ENCODE data around the gene ERP27.

Gene ERP27

DNA sequence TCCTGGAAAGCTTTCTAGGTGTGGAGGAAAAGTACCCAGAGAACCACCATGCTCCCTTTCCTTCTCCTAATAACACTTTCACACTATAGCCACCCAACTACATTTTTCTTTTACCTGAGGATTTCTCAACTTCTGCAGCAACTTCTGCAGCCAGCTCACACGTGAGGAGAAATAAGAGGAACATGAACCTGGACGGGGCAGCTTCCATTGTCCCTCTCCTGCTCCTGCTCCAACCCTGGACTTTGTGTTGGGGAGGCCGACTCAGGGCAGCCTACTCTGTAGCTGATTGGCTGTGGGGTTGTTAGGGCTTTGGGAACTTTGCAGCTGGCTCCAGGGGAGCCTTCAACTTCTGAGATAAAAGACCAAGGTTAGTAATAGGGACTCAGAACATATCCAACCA, at the start of gene ERP27:
TSS of gene ERP27 (minus strand) at position 237 of the 400 bp plus-strand sequence. CDS start at position 208, 29 bp downstream.
- DNase-seq (ENCODE audit: low spot score), result no peak

DNA sequence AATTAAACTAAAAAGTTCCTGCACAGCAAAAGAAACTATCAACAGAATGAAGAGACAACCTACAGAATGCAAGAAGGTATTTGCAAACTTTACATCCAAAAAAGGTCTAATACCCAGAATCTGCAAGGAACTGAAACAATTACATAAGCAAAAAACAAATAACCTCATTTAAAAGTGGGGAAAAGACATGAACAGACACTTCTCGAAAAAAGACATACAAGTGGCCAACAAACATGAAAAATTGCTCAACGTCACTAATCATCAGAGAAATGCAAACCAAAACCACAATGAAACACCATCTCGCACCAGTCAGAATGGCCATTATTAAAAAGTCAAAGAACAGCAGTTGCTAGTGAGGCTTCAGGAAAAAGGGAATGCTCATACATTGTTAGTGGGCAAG, 49.7 kb upstream of the ERP27 start:
- DNase-seq (ENCODE audit: low spot score), result no peak

DNA sequence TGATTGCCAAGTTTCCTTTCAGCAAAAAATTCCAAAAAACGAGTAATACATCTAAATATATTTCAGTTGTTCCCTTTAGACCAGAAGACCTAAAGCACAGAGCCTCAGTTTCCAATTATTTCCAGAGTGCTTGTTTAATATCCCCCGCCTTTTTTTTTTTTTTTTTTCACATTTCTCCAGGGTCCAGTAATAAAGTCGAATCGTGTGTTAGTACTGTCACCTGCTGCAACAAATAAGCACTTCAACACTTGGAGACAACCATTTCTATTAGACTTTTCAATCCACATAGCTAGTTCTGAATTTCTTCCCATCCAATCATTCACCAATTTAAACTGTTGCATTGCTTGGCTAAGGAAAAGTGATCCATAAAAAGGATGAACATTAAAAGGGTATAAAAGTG, 48.1 kb upstream of the ERP27 start:
- no peak for DNase-seq (ENCODE audit: low spot score)

DNA sequence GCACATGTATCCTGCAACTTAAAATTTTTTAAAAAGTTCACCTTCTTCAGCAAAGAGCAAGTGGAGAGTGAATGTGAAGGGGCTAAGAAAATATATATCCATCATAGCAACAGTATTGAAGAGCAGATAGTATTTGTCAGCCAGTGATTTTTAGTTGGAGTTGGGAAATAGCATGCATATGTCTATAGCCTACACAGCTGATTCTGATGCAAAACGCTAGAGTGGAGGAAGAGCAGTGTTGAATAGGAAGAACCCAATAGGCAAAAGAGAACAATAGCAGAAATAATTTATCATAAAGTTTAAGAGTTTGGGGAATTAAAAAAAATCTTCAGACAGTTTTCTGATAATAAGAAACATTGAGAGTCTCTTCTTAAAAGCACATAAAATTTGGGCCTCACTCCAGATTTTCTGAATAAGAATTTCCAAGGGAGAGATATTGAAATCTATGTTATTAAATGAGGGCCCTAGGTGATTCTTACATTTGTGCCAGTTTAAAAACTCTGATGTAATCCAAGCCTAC, 46.5 kb upstream of the ERP27 start:
- no peak for DNase-seq (ENCODE audit: low spot score)

DNA sequence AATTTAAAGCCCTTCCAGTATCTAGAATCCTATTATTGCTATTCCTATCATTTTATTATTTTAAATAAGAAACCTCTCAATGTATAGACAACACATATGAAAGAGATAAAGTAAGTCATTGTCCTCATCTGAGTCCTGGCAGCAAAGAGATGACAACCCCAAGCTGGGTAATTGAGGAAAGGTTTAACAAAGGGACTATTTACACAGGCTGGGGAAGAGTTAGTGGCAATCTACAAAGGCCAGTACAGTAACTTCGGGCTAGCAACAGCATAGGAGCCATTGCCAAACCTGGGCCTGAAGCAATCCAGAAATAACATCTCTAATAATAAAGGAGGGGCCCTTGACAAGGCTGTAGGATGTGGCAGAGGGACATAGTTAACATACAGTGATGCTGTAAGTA, 45.7 kb upstream of the ERP27 start:
- DNase-seq (ENCODE audit: low spot score), result no peak

DNA sequence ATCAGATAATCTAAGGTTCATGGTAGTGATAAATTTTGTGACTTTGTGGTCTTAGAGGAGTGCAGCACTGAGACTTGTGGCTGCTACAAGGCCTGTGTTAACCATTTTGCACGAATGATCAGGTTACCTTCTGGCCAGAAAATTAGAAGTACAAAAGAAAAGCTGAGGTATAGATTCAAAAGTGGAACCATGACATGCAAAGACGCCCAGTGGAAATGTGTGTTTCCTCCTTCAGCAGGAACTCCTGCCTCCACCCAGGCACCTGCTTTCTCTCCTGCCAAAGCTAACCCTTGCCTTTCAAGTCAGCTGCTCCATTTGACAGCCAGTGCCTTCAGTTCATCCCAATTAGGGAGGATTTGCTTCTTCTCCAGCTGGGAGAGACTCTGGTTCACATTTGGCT, 44.7 kb upstream of the ERP27 start:
- no peak for DNase-seq (ENCODE audit: low spot score)

DNA sequence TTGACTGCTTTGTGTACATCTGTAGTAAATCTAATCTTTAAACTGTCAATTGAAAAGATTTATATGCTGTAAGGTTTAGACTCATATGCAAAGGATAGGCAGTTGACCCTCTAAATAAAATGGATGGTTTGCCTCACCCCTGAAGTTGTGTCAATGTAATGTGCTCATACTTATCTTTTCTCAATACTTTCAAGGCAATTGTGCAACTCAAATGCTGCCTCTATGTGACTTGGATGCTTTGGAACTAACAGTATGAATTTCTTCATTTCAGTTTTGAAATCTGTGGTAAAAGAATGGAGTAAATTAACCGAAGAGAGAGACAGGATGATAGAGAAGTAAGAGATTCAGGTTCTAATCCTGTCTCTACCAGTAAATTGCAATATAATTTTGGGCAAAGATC, 44.2 kb upstream of the ERP27 start:
- DNase-seq (ENCODE audit: low spot score), result no peak

DNA sequence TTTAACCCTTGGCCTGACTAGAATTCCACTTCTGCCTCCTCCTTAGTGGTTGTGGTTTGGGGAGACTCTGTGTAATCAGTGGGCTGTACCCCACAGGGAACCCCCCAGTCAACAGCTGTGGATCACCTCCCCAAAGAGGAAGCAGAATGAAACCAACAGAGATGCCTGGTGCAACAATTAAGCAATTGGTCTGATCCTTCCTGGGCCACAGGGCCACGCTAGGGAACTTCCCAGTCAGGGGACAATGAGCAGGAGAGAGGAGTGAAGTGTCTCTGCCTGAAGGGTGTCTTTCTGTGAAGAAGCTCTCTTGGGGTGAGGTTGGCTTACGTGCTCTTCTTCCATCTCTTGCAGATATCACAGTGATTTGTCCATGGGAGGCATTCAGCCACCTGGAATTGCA, 42.7 kb upstream of the ERP27 start:
- DNase-seq (ENCODE audit: low spot score), result no peak

DNA sequence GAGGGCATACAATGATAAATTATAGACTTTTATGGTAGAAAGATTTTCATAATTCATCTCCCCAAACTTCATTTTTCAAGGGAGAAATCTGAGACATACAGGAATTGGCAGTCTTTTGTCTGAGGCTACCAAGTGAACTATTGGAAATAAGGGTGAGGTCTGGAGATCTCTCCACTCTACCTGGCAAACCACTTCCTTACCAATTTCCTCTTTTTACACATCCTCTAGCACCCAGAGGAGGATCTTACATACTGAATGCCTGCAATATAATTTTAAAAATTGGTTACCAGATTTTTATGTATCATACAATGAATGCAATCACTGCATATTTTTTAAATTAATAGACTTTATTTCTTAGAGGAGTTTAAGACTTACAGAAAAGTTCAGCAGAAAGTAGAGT, 41.1 kb upstream of the ERP27 start:
- DNase-seq (ENCODE audit: low spot score), result no peak

DNA sequence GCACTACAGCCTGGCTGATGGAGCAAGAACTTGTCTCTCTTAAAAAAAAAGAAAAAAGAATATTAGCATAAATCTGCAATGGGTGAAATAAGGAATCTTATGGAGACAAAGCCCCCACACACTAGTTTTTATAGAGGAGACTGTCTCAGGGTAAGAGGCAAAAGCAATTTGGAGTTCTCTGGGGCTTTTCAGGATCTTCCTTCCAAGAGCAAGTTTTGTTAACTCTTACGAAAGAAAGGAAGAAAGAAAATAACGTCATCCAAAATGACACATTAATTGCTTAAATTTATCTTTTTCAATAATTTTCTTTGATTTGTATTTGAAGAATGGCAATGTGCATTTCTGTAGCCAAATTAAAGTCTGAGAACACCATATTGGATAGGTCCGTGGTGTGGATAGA, 38.3 kb upstream of the ERP27 start:
- no peak for DNase-seq (ENCODE audit: low spot score)

DNA sequence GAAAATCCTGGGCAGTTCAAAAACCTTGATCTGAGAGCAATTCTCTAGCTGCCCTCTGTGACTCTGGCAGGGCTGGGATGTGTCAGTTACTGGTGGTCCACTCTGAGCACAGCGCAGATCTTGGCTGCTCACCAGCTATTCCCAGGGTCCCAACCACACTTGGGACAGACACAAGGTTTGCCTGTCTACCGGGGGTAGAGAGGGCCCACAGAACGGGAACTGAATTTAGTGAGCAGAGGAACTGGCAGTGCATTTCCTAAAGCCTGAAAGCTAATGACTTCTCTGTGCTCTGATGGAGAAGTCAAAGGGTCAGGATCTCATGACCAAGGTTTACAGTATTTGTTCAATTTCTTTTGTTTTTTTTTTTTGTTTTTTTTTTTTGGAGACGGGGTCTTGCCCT, 37.1 kb upstream of the ERP27 start:
- DNase-seq (ENCODE audit: low spot score), result no peak

DNA sequence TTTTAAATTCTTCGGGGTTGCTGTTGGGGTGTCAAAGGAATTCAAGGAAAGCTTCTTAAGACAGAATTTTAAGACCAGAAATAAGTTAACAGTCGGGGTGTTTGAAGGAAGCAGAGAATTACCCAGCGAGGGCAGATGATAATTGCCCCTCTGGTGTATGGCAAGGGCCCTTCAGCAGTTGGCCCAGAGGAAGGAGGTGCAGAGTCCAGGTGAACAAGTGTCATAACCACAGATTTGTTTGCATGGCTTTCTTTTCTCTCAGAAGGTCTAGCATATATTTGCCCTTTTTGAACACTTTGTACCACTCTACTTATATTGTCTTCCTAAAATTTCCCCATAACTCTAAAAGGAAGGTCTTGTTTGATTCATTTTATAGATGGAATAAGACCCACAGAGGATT, 36.3 kb upstream of the ERP27 start:
- DNase-seq (ENCODE audit: low spot score), result no peak

DNA sequence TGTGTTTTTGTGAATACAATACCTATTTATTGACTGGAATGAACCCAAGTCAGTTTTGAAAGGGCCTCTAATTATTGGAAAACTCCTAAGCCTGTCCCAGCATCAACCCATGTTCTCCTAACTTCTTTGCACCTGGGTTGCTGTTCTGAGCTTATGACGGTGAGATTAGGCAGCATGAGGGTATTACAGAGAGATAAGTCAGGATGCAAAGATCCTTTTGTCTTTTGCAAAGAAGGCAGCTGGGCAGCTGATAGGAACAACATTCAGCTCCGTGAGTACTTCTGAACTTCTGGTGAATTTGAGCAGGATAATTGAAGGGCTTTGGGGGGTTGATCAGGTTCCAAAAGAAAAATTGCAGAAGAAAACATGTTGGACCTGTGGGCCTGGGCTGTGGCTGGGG, 34.5 kb upstream of the ERP27 start, which contains the start of gene PDE6H:
TSS of gene PDE6H (plus strand) at position 227 of the 400 bp plus-strand sequence. CDS start 4,971 bp downstream, outside the sequence.
- DNase-seq (ENCODE audit: low spot score), result no peak

DNA sequence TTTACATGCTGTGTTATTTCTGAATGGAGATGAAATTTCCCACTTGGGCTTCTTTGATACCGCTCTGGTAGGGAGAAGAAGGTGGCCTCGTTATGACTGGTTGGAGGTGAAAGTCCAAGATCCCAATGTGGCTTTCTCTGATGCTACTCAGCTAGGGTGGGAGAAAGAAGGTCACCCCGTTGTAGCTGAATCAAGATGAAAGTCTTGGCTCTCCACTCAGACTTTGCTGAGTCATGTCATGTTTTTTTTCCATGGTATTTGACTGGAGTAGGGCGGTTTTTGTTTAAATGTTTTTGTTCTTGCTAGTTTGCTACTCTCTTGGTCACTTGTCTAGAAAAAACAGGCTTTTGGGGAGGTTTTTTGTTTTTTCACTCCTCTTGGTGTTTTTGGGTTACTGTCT, 32.1 kb upstream of the ERP27 start:
- no peak for DNase-seq (ENCODE audit: low spot score)

DNA sequence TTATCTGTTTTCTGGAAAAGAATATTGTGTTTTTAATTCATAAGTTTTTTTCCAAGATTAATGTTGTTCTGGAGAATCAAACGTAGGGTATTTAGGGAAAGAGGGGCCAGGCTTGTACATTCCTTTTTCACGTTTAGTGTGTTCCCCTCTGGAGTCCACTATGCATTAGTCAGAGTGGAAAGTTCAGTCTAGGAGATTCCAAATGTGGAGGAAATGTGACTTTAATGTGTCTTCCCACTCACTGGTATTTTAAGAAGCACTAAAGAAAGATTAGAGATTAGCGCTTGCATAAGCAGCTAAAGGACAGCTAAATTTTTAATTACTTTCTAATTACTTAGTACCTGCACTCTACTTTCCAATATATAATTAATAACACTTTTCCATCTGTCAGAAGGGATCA, 30.1 kb upstream of the ERP27 start:
- no peak for DNase-seq (ENCODE audit: low spot score)

DNA sequence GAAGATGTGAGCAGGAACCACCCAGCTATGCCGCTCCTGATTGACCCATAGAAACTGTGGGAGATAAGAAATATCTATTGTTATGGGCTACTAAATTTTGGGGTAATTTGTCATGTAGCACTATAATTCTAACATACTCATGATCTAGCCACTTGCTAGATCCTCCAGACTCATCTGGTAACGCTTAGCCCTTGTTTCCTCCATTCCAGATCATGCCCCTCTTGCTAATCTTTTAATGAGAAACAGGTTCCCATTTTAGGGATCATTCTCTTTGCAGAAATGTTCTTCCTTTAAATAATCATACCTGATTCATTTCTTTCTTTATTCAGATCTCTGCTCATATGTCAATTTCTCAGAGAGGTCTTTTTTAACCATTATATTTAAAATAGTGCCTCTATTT, 26.9 kb upstream of the ERP27 start:
- DNase-seq (ENCODE audit: low spot score), result no peak

DNA sequence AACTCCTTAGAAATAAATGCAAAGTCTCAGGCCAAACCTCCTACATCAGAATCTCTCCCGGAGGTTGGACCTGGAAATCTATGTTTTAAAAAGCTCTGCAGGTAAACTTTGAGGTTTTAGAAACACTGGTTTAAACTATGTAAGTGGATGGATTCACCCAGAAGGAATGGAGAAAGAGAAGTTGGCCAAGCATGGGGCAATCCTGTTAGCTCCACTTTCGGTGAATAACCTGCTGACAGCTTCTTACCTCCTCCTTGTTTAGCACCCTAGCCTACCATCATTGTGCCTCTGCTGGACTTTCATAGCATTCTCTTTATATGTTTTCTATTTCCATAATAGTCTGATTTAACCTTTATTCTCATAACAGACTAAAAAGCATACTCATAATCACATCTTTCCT, 26.1 kb upstream of the ERP27 start:
- DNase-seq (ENCODE audit: low spot score), result no peak

DNA sequence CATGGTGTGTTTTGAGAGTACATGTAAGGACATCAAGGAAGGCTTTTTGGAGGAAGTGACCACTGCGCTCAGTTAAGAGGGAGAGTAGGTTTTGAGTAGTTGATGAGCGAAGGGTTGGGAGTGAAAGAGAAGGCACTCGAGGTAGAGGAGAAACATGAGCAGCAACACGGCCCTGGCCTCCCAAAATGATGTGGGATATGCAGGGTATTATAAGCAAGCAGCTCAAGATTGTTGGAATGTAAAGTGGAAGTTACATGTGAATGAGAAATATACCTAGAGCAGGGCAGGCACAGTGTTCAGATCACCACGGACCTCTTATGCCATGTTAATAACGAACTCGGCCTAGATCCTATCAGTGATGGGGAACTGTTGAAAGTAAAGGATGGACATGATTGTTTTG, 25.2 kb upstream of the ERP27 start:
- no peak for DNase-seq (ENCODE audit: low spot score)

DNA sequence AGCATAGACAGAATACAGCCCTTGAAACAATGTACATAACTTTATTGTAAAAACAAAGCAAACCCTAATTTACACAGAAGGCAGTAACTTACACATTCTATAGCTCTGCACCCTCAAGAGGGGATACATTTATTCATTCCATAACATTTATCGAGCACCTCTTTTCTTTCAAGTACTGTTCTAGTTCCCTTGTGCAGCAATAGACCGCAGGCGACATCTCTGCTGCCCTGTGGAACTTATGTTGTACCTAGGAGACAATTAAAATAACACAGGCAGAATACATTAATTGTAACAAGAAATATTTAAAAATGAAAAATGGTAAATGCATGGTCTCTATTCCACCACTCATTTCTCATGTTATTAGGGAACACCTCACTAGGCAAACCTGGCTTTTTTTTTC, 24.5 kb upstream of the ERP27 start:
- no peak for DNase-seq (ENCODE audit: low spot score)

DNA sequence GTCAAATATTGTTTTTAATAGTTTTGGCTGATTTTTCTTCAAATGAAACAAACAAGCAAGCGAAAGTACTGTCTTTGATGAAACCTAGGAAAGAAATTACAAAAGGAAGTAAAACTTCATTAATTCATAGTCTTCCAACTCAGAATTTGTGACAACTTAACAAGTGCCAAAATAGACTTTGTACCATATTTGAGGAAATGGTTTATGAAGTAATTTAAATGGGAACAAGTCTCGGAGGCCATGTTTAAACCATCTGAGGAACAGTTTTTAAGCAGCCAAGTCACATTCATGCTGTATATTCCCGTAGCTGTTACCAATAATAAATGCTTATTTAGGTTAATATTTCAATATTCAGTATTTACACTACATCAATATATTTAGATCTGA, 23.8 kb upstream of the ERP27 start:
- no peak for DNase-seq (ENCODE audit: low spot score)

DNA sequence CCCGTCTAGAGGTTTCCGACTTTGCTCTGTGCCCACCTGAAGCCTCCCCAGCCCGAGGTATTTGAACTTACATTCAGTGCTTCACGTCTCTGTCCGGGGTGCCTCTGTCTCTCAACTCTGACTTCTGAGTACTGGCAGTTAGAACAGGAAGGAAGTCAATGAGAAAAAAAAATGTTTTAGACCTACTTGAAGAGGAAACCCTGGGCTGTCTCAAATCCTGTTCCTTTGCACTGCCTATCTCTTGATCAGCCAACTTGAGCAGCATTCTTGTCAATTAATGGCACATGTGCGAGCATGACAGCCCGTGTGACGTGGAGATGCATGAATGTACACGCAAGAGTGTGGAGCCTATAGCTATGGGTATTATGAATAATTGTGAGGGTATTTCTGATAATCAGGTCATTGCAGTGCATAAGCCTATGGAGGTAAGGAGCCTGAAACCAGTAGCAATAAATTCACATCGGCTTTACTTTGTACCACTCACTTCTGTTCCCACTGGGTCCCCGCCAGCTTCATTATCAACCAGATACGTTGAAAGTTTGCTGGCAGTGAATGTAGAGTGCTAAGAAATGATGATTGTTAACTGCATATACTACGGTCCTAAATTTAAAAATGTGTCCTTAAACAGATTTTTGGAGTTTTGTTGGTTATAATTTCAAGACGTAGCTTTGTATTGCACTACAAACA, 23.3 kb upstream of the ERP27 start, which contains the start of gene ARHGDIB:
TSS of gene ARHGDIB (minus strand) at position 136 of the 687 bp plus-strand sequence. CDS start 10,889 bp downstream, outside the sequence.
- no peak for DNase-seq (ENCODE audit: low spot score)

DNA sequence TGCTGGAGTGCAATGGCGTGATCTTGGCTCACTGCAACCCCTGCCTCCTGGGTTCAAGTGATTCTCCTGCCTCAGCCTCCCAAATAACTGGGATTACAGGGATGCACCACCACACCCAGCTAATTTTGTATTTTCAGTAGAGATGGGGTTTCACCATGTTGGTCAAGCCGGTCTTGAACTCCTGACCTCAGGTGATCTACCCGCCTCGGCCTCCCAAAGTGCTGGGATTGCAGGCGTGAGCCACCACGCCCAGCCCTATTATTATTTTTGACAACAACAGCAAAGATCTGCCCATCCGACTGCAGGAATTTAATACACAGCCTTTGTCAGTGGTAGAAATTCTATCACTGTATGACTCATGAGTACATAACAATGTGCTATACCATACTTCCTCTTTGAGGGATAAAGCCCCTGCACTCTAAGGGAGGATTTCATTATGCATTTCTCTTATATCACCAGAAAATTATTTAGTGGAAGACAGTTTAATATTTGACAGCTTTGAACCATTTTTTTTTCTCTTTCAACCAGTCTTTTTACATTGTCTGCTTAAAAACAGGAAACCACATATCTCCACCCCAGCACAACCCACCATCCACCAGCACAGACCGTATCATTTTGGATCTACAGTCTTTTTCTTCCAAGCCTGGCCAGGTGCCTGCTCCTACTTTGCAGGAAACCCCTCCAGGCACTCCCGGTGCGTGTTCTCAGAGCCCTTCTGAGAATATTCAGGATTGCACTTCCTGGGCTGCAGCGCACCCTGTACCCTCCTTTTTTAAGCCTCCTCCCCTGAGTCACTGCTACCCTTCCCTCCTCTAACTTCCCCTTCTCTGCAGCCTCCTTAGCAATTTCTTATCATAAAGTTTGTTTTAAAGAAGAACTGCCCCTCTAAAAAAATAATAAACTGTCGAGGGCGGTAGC, 22.5 kb upstream of the ERP27 start:
- DNase-seq (ENCODE audit: low spot score), result no peak

DNA sequence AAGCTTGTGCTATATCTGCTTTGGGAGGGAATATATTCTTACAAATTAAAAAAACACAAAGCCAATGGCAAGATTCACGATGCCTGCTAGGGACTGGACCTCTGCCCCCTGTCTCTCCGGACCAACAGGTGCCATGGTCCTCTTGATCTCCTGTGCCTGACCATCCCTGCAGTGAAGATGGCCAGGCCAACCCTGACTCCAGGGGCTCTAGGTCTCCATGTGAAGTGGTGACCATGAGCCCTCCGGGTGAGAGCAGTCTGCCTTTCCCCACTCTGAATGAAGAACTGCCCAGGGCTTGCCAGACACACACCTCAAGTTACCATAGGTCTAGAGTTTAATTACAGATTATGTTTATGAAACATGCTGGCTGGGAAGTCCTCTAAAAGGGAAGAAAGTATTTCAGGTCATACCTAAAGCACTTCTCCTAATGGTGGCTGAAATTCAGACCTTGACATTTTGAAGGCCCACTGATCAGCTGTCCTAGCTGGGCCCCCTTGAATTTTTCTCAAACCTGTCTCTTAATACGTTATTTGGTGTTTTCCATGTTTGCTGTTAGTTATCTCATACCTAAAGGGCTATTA, 21.7 kb upstream of the ERP27 start:
- DNase-seq (ENCODE audit: low spot score), result no peak

Data from hepatic stellate cell (primary cell).